Mucosa of descending colon (tissue), 3 donors: ENCODE data around the gene RPL36AL. TPM values are rescaled to one million over a fixed set of nuclear protein-coding genes. Genes with fewer than 3 reads are reported as not detected.

Source experiments
- ATAC-seq: fragments of 200-7000 bp; cut with Tn5 transposase; one replicate; pipeline ENCODE4 v1.9.1; 2020; ENCODE audit warnings: mild to moderate bottlenecking, moderate library complexity
- DNase-seq, 3 donors: peaks; one replicate each; pipeline ENCODE4 v3.0.0-alpha.2; 2020
- H3K36me3 ChIP-seq: fragments of 200-600 bp; one replicate; pipeline ENCODE4 v1.8.0; 2021; ENCODE audit warnings: low read depth, mild to moderate bottlenecking
- H3K4me1 ChIP-seq: fragments of 200-600 bp; one replicate; pipeline ENCODE4 v1.8.0; 2021; ENCODE audit warnings: low read depth, mild to moderate bottlenecking
- H3K4me3 ChIP-seq: fragments of 200-600 bp; one replicate; pipeline ENCODE4 v1.8.0; 2021; ENCODE audit warnings: mild to moderate bottlenecking
- H3K9me3 ChIP-seq: fragments of 200-600 bp; one replicate; pipeline ENCODE4 v1.8.0; 2021; ENCODE audit warnings: mild to moderate bottlenecking
- CTCF ChIP-seq: fragments of 200-600 bp; IDR thresholded peaks from one replicate; pipeline ENCODE4 v1.8.0; 2022; ENCODE audit warnings: antibody characterized with exemption, mild to moderate bottlenecking
- intact Hi-C, 2 donors: fragments of 100-400 bp; cut with DNase I in 1 of 2; cut with micrococcal nuclease in 1 of 2; formaldehyde crosslinking; loops; one replicate each; pipeline versions ENCODE4 v1.11.0 to v1.11.1; 2022; cut with DNase I, micrococcal nuclease
- total RNA-seq, 3 donors: library from RNA; stranded (reverse); fragmentation: NEBNext Ultra II Directional in 2 of 3; extraction: Animal tissue kit (Norgen Biotek cat#: 25700) in 2 of 3; gene quantifications; one replicate each; pipeline versions ENCODE4 v1.2.1 to v1.2.4, GENCODE V29; 2021 to 2023
- donor health status: DM: no; HTN: no; CAD: no; lungs with moderate emphysema.
- donor health status: DM: no; HTN: no; CAD: no.
- donor health status: DM: no; HTN: yes; CAD: no.

Gene RPL36AL
- total RNA-seq, 3 donors from 2014 or later, result 146 to 197 (median 178) TPM

GRCh38 chr14:49642163-49642562, 21.7 kb upstream of the RPL36AL start:
- Histone ChIP-seq H3K4me3 (no peak overlapping the region), H3K4me1 (peaks cover 31% of the 10 kb centered on the region), H3K9me3 (no peaks in the 10 kb centered on the region), H3K36me3 (no peaks in the 10 kb centered on the region)
- no peak for DNase-seq
- intact Hi-C loops, result no loop called here
- ATAC-seq, result no peak
- TF ChIP-seq CTCF, result no peak

DNA sequence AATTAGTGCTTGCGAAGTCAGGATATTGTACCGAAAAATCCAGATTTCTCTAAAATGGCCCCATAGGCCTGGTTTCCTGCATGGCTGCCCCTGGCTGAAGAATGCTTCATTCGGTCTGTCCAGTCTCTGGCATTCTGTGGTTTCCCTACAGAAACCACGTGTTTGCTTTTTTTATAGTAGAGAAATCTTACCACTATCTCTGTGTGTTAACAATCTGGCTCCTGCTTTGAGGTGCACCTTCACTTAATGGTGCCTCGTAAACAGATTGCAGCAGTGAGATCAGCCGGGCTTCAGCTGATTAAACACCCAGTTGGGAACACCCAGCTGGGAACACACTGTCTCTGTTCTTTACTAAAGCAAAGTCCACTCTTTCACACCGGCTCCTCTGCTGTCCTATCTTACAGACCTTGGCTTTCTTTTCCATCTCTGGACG, 21.3 kb upstream of the RPL36AL start:
- Histone ChIP-seq H3K9me3 (no peaks in the 10 kb centered on the region), H3K4me1 (peaks cover 31% of the 10 kb centered on the region), H3K4me3 (no peak overlapping the region), H3K36me3 (no peaks in the 10 kb centered on the region)
- intact Hi-C loops, result no loop called here
- TF ChIP-seq CTCF, result no peak
- ATAC-seq (peak; percentile 99), DNase-seq (peak; percentile 62 to 81 (median 63))

GRCh38 chr14:49640540-49641417, 20.4 kb upstream of the RPL36AL start:
- no peaks in the 10 kb centered on the region for H3K36me3 ChIP-seq
- DNase-seq (no peak), ATAC-seq (no peak)
- intact Hi-C loops, result no loop called here
- no peaks in the 10 kb centered on the region for H3K9me3 ChIP-seq
- no peak overlapping the region for H3K4me3 ChIP-seq
- peaks cover 34% of the 10 kb centered on the region for H3K4me1 ChIP-seq
- no peak for TF ChIP-seq CTCF

DNA sequence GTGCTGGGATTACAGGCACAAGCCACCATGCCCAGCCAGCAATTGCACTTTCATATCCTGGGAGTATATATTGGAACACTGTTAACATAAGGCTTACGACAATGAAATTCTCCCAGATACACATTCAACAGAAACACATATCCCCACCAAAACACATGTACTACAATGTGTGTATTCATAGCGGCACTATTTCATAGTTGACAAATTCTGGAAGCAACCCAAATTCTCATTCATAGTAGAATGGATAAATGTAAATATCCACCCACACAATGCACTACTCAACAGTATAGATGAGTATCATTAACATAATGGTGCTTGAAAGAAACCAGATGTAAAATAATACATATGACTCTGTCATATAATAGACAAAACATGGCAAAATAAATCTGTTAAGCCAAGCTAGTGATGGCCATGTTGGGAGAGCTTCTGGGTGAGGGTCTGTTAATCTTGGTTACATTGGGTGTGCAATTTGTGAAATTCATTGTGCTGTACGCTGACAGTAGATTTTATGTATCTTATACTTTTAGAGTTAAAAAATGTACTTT, 17.2 kb upstream of the RPL36AL start:
- no peak overlapping the region for H3K4me3 ChIP-seq
- H3K36me3 ChIP-seq, result no peaks in the 10 kb centered on the region
- intact Hi-C loops, result loop anchor here in 1 of 2 donors (10.0 kb wide), 1 partner anchor 127 kb away; the partner anchor contains the start of gene KLHDC2
- DNase-seq (no peak), ATAC-seq (no peak)
- peaks cover 28% of the 10 kb centered on the region for H3K4me1 ChIP-seq
- no peaks in the 10 kb centered on the region for H3K9me3 ChIP-seq
- no peak for TF ChIP-seq CTCF

DNA sequence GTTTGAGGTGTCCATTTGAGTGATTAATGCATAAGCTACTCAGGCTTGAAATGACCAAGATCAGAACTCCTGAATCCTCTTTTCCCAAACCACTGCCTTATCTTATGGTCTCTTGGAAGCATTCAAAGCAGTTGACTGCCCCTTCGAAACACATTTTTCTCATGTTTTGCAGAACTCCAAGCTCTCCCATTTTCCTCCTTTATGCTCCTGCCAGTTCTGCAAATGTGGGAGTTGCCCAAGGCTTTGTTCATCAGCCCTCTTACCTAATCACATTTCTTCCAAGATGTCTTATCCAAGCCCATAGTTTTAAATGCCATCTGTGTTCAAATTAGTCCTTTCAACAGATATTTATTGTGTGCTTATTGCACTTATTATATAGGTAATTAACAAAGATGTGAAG, 16.4 kb upstream of the RPL36AL start:
- H3K4me1 ChIP-seq, result peaks cover 21% of the 10 kb centered on the region
- intact Hi-C loops, result loop anchor here in 1 of 2 donors (10.0 kb wide), 1 partner anchor 128 kb away; the partner anchor contains the start of gene KLHDC2
- H3K9me3 ChIP-seq, result no peaks in the 10 kb centered on the region
- no peak for TF ChIP-seq CTCF
- H3K4me3 ChIP-seq, result no peak overlapping the region
- DNase-seq (no peak), ATAC-seq (no peak)
- no peaks in the 10 kb centered on the region for H3K36me3 ChIP-seq
